ENCODE results near the gene DRD4. TPM values are rescaled to one million over a fixed set of nuclear protein-coding genes. Genes with fewer than 3 reads are reported as not detected.

Gene DRD4
- total and polyA plus RNA-seq, 2 of the 13 experiments (the other 11 are each of a cell fraction or from before 2014, with no cell fraction given) = 0.09 to 0.13 TPM

DNA sequence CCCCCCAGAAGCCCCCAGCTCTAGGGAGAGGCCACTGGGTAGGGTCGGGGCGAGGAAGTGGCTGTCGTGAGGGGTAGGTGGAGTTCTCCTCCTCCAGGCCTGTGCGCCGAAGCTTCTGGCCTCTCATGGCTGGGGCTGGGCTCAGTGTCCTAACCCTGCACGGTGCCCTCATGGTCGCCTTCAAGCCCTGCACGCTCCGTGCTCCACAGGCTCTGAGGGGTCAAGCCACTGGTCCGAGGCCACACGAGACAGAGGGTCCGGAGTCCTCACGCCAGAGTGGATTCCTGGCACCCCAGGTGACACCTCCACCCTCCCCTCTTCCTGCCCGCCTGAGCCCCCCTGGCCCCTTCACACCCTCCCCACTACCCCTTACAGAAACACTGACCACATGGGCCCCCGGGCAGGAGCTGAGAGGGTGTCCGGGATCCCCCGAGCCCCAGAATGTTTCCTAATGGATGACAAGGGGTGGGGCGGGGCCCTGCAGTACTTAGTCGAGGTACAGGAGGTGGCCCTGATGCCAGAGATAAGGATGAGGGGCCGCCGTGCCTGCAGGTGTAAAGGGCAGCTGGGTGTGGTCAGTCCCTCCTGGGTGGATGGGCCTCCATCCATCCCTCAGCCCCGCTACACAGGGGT is 11.3 kb upstream of the DRD4 start (continued):
- TF ChIP-seq, protein P1, sequence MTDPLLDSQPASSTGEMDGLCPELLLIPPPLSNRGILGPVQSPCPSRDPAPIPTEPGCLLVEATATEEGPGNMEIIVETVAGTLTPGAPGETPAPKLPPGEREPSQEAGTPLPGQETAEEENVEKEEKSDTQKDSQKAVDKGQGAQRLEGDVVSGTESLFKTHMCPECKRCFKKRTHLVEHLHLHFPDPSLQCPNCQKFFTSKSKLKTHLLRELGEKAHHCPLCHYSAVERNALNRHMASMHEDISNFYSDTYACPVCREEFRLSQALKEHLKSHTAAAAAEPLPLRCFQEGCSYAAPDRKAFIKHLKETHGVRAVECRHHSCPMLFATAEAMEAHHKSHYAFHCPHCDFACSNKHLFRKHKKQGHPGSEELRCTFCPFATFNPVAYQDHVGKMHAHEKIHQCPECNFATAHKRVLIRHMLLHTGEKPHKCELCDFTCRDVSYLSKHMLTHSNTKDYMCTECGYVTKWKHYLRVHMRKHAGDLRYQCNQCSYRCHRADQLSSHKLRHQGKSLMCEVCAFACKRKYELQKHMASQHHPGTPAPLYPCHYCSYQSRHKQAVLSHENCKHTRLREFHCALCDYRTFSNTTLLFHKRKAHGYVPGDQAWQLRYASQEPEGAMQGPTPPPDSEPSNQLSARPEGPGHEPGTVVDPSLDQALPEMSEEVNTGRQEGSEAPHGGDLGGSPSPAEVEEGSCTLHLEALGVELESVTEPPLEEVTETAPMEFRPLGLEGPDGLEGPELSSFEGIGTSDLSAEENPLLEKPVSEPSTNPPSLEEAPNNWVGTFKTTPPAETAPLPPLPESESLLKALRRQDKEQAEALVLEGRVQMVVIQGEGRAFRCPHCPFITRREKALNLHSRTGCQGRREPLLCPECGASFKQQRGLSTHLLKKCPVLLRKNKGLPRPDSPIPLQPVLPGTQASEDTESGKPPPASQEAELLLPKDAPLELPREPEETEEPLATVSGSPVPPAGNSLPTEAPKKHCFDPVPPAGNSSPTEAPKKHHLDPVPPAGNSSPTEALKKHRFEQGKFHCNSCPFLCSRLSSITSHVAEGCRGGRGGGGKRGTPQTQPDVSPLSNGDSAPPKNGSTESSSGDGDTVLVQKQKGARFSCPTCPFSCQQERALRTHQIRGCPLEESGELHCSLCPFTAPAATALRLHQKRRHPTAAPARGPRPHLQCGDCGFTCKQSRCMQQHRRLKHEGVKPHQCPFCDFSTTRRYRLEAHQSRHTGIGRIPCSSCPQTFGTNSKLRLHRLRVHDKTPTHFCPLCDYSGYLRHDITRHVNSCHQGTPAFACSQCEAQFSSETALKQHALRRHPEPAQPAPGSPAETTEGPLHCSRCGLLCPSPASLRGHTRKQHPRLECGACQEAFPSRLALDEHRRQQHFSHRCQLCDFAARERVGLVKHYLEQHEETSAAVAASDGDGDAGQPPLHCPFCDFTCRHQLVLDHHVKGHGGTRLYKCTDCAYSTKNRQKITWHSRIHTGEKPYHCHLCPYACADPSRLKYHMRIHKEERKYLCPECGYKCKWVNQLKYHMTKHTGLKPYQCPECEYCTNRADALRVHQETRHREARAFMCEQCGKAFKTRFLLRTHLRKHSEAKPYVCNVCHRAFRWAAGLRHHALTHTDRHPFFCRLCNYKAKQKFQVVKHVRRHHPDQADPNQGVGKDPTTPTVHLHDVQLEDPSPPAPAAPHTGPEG (CRISPR knock-in tag; IDR thresholded peaks at IDR 0.05) = no peak

DNA sequence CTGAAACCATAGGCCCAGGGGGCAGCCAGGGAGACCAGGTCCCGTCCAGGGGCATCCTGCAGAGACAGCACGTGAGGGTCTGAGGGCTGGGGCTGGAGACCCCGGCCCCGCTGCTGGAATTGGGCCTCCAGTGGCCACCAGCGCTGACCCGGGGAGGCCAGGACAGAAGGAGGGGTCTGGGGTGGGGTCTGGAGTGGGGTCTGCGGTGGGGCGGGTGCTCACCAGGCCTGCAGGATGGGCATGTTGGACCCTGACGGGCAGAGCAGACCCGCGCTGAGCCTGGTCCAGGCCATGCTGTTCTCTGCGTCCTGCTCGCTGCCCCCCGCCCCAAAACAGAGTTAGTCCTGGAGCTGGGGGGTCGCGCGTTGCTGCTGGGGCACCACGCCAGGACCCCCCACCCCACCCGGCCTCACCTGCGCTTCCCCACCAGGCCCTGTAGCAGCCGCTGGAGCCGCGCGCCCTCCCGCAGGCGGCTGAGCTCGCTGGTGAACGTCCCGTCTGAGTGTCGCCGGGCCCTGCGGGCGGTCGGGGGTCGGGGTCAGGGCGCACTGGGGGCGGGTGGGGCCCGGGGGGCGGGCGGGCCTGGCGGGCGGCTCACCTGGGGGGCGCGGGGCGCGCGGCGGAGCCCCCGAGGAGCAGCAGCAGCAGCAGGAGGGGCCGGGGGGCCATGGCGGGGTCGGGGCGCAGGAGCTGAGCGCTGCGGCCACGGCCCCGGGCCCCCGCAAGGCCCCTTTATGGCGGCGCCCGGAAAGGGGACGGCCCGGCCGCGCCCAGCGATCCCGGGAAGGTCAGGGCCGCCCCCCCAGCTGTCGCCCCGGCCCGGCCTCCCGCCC is 10.4 kb upstream of the DRD4 start, which contains the start of gene SCT:
TSS of gene SCT (minus strand) at position 707 of the 833 bp plus-strand sequence. CDS start at position 669, 38 bp downstream.
- ChIA-PET POLR2A (interaction anchor here (1.2 kb wide), 1 partner anchor 39 kb away, joined by 4 read pairs; no protein-coding TSS in a partner anchor), CTCF (ENCODE audit: low intra/inter-chr PET ratio, low total read pairs) (no interaction called here)
- no peak for TF ChIP-seq ZNF329 (CRISPR knock-in tag; IDR thresholded peaks at IDR 0.05; ENCODE audit: low read depth)
- TF ChIP-seq HNRNPK (IDR thresholded peaks at IDR 0.05; ENCODE audit: low read depth, low read length, poor library complexity, severe bottlenecking) = peak; percentile 4
- no peak for TF ChIP-seq EEA1 (CRISPR knock-in tag; IDR thresholded peaks at IDR 0.05; ENCODE audit: borderline replicate concordance)
- no peak for TF ChIP-seq RAD21 (CRISPR knock-in tag; IDR thresholded peaks at IDR 0.05)
- TF ChIP-seq, protein P2, sequence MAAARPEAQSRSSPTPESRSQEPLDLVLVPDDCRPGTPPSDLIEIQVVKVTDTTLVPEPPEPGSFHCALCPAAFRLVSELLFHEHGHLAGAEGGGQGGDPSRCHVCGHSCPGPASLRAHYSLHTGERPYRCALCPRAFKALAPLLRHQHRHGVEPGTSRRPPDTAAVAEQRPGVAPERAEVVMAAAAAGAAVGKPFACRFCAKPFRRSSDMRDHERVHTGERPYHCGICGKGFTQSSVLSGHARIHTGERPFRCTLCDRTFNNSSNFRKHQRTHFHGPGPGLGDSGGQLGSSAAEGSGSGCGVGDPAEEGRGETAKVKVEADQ (CRISPR knock-in tag; IDR thresholded peaks at IDR 0.05; ENCODE audit: borderline replicate concordance) = no peak
- no peak for TF ChIP-seq ZNF234 (CRISPR knock-in tag; conservative IDR thresholded peaks at IDR 0.05)
- no peak for TF ChIP-seq KLF9 (CRISPR knock-in tag; IDR thresholded peaks at IDR 0.05; ENCODE audit: low read depth)
- Histone ChIP-seq H3K79me2 (ENCODE audit: insufficient read depth, low read length) (no peaks in the 10 kb centered on the region), H2AFZ (ENCODE audit: low read length) (no peak within 1 kb of the TSS), H3K27ac (ENCODE audit: extremely low read length, insufficient read depth, low read length) (no peak within 1 kb of the TSS), H3K4me2 (ENCODE audit: low read depth, low read length) (no peak within 1 kb of the TSS), H3K36me3 (replicated peaks in 1 of 2; ENCODE audit: control insufficient read depth in 1 of 2, insufficient read depth in 2 of 2, low read length in 2 of 2) (peaks cover 0 to 4% of the 10 kb centered on the region in 2 experiments; a peak in 2 of 5 replicates), H3K4me3 (replicated peaks in 1 of 3; ENCODE audit: insufficient read depth in 1 of 3, low read depth in 2 of 3, low read length in 3 of 3) (no peak within 1 kb of the TSS), H3K27me3 (ENCODE audit: control insufficient read depth in 1 of 2, insufficient read depth in 2 of 2, low read length in 2 of 2) (no peaks in the 10 kb centered on the region), H3K4me1 (ENCODE audit: insufficient read depth, low read length) (peaks cover 31% of the 10 kb centered on the region), H4K20me1 (ENCODE audit: insufficient read depth, low read length) (peaks cover 18% of the 10 kb centered on the region; the same call in 1 of the 2 replicates), H3K9ac (ENCODE audit: insufficient read depth, low read depth, low read length) (no peak within 1 kb of the TSS), H3K9me3 (ENCODE audit: low read length) (no peaks in the 10 kb centered on the region)
- FAIRE-seq = no peak
- ATAC-seq = no peak
- BruUV-seq (replicated peaks) = no TSS peak
- intact Hi-C loops (cut with micrococcal nuclease; ENCODE audit: unreplicated experiment) = no loop called here
- DNase-seq (ENCODE audit: low spot score) = no peak
- WGBS (ENCODE audit: low lambda C conversion rate) = 98% methylated on average over 13 of the region's 72 CpGs
- in situ Hi-C loops (cut with HindIII; ENCODE audit: extremely low pct_ligation_motif_present, low pct_unique_long_range_greater_than_20kb) = loop anchor here (10.0 kb wide), 1 partner anchor 72 kb away; no protein-coding TSS in a partner anchor

All from HepG2 (cell line).